ENCODE data around the gene TBL1Y. TPM values are rescaled to one million over a fixed set of nuclear protein-coding genes. Genes with fewer than 3 reads are reported as not detected.

TBL1Y gene
- total and polyA plus RNA-seq, 2 of the 13 experiments (the other 11 are each of a cell fraction or from before 2014, with no cell fraction given): 0.37 to 1.4 TPM

GRCh38 chrY:6999905-7000304, 89.4 kb downstream of the TBL1Y start (continued):
- TF ChIP-seq ZNF382 (CRISPR knock-in tag; IDR thresholded peaks at IDR 0.05; ENCODE audit: borderline replicate concordance) (no peak), ZNF274 (CRISPR knock-in tag; IDR thresholded peaks at IDR 0.05) (no peak)

- Histone ChIP-seq H3K36me3 (replicated peaks in 1 of 2; ENCODE audit: control insufficient read depth in 1 of 2, insufficient read depth in 2 of 2, low read length in 2 of 2) (no peaks in the 10 kb centered on the region), H3K27me3 (ENCODE audit: control insufficient read depth in 1 of 2, insufficient read depth in 2 of 2, low read length in 2 of 2) (no peaks in the 10 kb centered on the region), H3K4me1 (ENCODE audit: insufficient read depth, low read length) (peaks cover 19% of the 10 kb centered on the region), H2AFZ (ENCODE audit: low read length) (no peak overlapping the region), H3K4me2 (ENCODE audit: low read depth, low read length) (no peak overlapping the region), H3K27ac (ENCODE audit: extremely low read length, insufficient read depth, low read length) (no peak overlapping the region), H3K4me3 (replicated peaks in 1 of 3; ENCODE audit: insufficient read depth in 1 of 3, low read depth in 2 of 3, low read length in 3 of 3) (no peak overlapping the region), H3K9ac (ENCODE audit: insufficient read depth, low read depth, low read length) (no peak overlapping the region), H4K20me1 (ENCODE audit: insufficient read depth, low read length) (no peaks in the 10 kb centered on the region), H3K9me3 (ENCODE audit: low read length) (peaks cover 4% of the 10 kb centered on the region), H3K79me2 (ENCODE audit: insufficient read depth, low read length) (no peaks in the 10 kb centered on the region)
- CTCF ChIA-PET (ENCODE audit: low intra/inter-chr PET ratio, low total read pairs): no interaction called here
- BruUV-seq (replicated peaks): no TSS peak
- in situ Hi-C loops (cut with HindIII; ENCODE audit: extremely low pct_ligation_motif_present, low pct_unique_long_range_greater_than_20kb): no loop called here
- 62% methylated on average over 3 of the region's 3 CpGs for WGBS (ENCODE audit: low lambda C conversion rate)
- ATAC-seq: no peak
- intact Hi-C loops (cut with micrococcal nuclease; ENCODE audit: unreplicated experiment): no loop called here
- DNase-seq (ENCODE audit: low spot score): no peak
- TF ChIP-seq BCL3 (CRISPR knock-in tag; IDR thresholded peaks at IDR 0.05) (no peak), TEF (CRISPR knock-in tag; IDR thresholded peaks at IDR 0.05) (no peak), ZNF160 (CRISPR knock-in tag; IDR thresholded peaks at IDR 0.05) (no peak), ZNF205 (CRISPR knock-in tag; IDR thresholded peaks at IDR 0.05) (no peak), TRIM24 (CRISPR knock-in tag; IDR thresholded peaks at IDR 0.05) (no peak), CBX1 (IDR thresholded peaks at IDR 0.05; ENCODE audit: low read depth) (no peak), FOXP4 (CRISPR knock-in tag; IDR thresholded peaks at IDR 0.05) (no peak), ZNF558 (CRISPR knock-in tag; IDR thresholded peaks at IDR 0.05; ENCODE audit: borderline replicate concordance) (no peak), TP53 (CRISPR knock-in tag; conservative IDR thresholded peaks at IDR 0.05) (no peak), CBFB (CRISPR knock-in tag; IDR thresholded peaks at IDR 0.05) (no peak), KMT2A (CRISPR knock-in tag; IDR thresholded peaks at IDR 0.05) (no peak)
- POLR2A ChIA-PET: no interaction called here
- FAIRE-seq: no peak
Observed at GRCh38 chrY:7002581-7002980, 92.1 kb downstream of the TBL1Y start.

All from HepG2 (cell line).